Esophagus squamous epithelium (tissue), 4 donors: ENCODE data around the gene PKN3.

Source experiments
- CTCF ChIP-seq, 6 experiments: fragments of 450-650 bp in 4 of 6; fragments of 200-600 bp in 2 of 6; sonication (generic) in 2 of 6; IDR thresholded peaks; one replicate each; pipeline ENCODE4 v1.5.1; 2016 to 2019; ENCODE audit warnings: antibody characterized with exemption in 6 of 6, mild to moderate bottlenecking in 4 of 6, moderate library complexity in 4 of 6
- POLR2A ChIP-seq, 4 donors: fragments of 450-650 bp; IDR thresholded peaks; one replicate each; pipeline ENCODE4 v1.6.1; 2017; ENCODE audit warnings: antibody characterized with exemption in 4 of 4, mild to moderate bottlenecking in 4 of 4, moderate library complexity in 3 of 4

DNA sequence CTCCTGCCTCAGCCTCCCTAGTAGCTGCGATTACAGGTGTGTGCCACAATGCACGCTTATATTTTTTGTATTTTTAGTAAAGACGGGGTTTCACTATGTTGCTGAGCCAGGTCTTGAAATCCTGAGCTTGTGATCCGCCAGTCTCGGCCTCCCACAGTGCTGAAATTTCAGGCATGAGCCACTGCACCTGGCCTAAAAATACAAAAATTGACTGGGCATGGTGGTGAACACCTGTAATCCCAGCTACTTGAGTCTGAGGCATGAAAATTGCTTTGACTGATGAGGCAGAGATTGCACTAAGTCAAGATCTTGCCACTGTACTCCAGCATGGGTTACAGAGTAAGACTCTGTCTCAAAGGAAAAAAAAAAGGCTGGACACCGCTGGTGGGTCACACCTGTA lies 32.5 kb upstream of the PKN3 start:
- no peak for TF ChIP-seq CTCF (IDR thresholded peaks at IDR 0.05)
- TF ChIP-seq POLR2A (IDR thresholded peaks at IDR 0.05), result no peak
